Ovary (tissue), 3 donors: Measurements from ENCODE around the gene PSMD10.

Experiments used
- EP300 ChIP-seq: sonication (generic); formaldehyde crosslinking; IDR thresholded peaks from one replicate; pipeline ENCODE4 v1.6.1; 2017; ENCODE audit warnings: antibody characterized with exemption
- POLR2A ChIP-seq: fragments of 450-650 bp; IDR thresholded peaks from one replicate; pipeline ENCODE4 v1.6.1; 2017; ENCODE audit warnings: antibody characterized with exemption, mild to moderate bottlenecking, moderate library complexity
- TF ChIP-seq, protein P1 (sequence below), 3 donors: fragments of 450-650 bp in 2 of 3; fragments of 200-600 bp in 1 of 3; IDR thresholded peaks; one replicate each; pipeline versions ENCODE4 v1.5.1 to v1.8.0; 2016 to 2022; ENCODE audit warnings: antibody characterized with exemption in 3 of 3, mild to moderate bottlenecking in 1 of 3
- donor health status: DM: no; HTN: no; CAD: no.

GRCh38 chrX:108090491-108091263, 665 bp downstream of the PSMD10 start:
- TF ChIP-seq, protein P1, sequence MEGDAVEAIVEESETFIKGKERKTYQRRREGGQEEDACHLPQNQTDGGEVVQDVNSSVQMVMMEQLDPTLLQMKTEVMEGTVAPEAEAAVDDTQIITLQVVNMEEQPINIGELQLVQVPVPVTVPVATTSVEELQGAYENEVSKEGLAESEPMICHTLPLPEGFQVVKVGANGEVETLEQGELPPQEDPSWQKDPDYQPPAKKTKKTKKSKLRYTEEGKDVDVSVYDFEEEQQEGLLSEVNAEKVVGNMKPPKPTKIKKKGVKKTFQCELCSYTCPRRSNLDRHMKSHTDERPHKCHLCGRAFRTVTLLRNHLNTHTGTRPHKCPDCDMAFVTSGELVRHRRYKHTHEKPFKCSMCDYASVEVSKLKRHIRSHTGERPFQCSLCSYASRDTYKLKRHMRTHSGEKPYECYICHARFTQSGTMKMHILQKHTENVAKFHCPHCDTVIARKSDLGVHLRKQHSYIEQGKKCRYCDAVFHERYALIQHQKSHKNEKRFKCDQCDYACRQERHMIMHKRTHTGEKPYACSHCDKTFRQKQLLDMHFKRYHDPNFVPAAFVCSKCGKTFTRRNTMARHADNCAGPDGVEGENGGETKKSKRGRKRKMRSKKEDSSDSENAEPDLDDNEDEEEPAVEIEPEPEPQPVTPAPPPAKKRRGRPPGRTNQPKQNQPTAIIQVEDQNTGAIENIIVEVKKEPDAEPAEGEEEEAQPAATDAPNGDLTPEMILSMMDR (IDR thresholded peaks at IDR 0.05) = no peak
- no peak for TF ChIP-seq POLR2A
- TF ChIP-seq EP300 = no peak
